Measurements from ENCODE around the gene CYTH4. TPM values are rescaled to one million over a fixed set of nuclear protein-coding genes. Genes with fewer than 3 reads are reported as not detected.

CYTH4 gene
- total and polyA plus RNA-seq, 2 experiments from 2014 or later = not detected

DNA sequence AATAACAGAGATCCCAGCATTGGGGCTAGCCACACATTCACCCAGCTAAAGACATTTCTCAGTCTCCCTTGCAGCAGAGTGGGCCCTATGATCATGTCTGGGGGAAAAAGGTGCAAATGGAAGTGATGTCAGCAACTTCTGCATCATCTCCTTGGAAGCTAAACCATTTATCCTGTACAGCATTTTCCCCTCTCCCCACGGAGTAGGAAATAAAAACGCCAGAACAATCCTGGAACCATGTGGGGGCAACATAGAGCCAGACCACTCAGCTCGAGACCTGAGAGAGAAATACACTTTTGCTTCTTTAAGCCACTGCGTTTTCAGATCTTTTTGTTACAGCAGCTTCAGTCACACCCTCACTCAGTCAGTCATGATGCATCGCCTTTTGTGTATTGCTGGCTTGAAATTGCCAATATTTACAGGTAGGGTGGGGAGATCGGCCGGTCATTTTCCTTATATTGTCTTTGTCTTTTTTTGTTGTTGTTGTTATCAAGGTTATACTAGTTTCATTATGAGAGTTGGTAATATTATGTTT, 29.1 kb upstream of the CYTH4 start:
- Histone ChIP-seq H3F3A (replicated peaks; ENCODE audit: low read depth) (no peaks in the 10 kb centered on the region), H3K27ac (ENCODE audit: low read depth) (no peak overlapping the region), H3K36me3 (ENCODE audit: insufficient read depth) (no peaks in the 10 kb centered on the region), H3K4me2 (no peak overlapping the region), H4K20me1 (replicated peaks; ENCODE audit: insufficient read depth) (no peaks in the 10 kb centered on the region), H3K27me3 (ENCODE audit: insufficient read depth) (no peaks in the 10 kb centered on the region), H3K4me3 (no peak overlapping the region), H3K9me2 (ENCODE audit: insufficient read depth) (no peaks in the 10 kb centered on the region), H2AFZ (0 out of 2 replicates have a peak overlapping the region, but pooled peaks have one; percentile 5), H3K4me1 (ENCODE audit: insufficient read depth) (peaks cover 4% of the 10 kb centered on the region; the same call in 1 of the 2 replicates), H3K79me2 (replicated peaks; ENCODE audit: insufficient read depth) (no peaks in the 10 kb centered on the region)
- DNase-seq (ENCODE audit: low spot score) (peak; percentile 36), ATAC-seq (no peak; the same call in 2 of the 3 replicates)
- Mint-ChIP-seq H3K27ac (no peak overlapping the region), H3K4me3 (no peak overlapping the region), H3K9me3 (no peaks in the 10 kb centered on the region; the same call in 2 of the 3 replicates), H3K36me3 (ENCODE audit: low read depth) (no peaks in the 10 kb centered on the region), H3K4me1 (peaks cover 16% of the 10 kb centered on the region), H3K27me3 (ENCODE audit: insufficient read depth, low read depth, poor library complexity) (peaks cover 4% of the 10 kb centered on the region)
- TF ChIP-seq EZH2 (IDR thresholded peaks at IDR 0.05; ENCODE audit: low read depth, unreplicated experiment) (no peak), STAT1 (IDR thresholded peaks at IDR 0.05; ENCODE audit: unreplicated experiment) (no peak), CREB1 (CRISPR knock-in tag; IDR thresholded peaks at IDR 0.05; ENCODE audit: low read depth) (no peak), ZNF114 (CRISPR knock-in tag; IDR thresholded peaks at IDR 0.05) (no peak)
- TF ChIP-seq, protein P1, sequence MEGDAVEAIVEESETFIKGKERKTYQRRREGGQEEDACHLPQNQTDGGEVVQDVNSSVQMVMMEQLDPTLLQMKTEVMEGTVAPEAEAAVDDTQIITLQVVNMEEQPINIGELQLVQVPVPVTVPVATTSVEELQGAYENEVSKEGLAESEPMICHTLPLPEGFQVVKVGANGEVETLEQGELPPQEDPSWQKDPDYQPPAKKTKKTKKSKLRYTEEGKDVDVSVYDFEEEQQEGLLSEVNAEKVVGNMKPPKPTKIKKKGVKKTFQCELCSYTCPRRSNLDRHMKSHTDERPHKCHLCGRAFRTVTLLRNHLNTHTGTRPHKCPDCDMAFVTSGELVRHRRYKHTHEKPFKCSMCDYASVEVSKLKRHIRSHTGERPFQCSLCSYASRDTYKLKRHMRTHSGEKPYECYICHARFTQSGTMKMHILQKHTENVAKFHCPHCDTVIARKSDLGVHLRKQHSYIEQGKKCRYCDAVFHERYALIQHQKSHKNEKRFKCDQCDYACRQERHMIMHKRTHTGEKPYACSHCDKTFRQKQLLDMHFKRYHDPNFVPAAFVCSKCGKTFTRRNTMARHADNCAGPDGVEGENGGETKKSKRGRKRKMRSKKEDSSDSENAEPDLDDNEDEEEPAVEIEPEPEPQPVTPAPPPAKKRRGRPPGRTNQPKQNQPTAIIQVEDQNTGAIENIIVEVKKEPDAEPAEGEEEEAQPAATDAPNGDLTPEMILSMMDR (conservative IDR thresholded peaks at IDR 0.05; ENCODE audit: low read depth in 2 of 2) = peak; percentile 22 to 45; a peak in 2 of 4 replicates
- TF ChIP-seq, protein P2, sequence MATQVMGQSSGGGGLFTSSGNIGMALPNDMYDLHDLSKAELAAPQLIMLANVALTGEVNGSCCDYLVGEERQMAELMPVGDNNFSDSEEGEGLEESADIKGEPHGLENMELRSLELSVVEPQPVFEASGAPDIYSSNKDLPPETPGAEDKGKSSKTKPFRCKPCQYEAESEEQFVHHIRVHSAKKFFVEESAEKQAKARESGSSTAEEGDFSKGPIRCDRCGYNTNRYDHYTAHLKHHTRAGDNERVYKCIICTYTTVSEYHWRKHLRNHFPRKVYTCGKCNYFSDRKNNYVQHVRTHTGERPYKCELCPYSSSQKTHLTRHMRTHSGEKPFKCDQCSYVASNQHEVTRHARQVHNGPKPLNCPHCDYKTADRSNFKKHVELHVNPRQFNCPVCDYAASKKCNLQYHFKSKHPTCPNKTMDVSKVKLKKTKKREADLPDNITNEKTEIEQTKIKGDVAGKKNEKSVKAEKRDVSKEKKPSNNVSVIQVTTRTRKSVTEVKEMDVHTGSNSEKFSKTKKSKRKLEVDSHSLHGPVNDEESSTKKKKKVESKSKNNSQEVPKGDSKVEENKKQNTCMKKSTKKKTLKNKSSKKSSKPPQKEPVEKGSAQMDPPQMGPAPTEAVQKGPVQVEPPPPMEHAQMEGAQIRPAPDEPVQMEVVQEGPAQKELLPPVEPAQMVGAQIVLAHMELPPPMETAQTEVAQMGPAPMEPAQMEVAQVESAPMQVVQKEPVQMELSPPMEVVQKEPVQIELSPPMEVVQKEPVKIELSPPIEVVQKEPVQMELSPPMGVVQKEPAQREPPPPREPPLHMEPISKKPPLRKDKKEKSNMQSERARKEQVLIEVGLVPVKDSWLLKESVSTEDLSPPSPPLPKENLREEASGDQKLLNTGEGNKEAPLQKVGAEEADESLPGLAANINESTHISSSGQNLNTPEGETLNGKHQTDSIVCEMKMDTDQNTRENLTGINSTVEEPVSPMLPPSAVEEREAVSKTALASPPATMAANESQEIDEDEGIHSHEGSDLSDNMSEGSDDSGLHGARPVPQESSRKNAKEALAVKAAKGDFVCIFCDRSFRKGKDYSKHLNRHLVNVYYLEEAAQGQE (IDR thresholded peaks at IDR 0.05; ENCODE audit: unreplicated experiment) = no peak

DNA sequence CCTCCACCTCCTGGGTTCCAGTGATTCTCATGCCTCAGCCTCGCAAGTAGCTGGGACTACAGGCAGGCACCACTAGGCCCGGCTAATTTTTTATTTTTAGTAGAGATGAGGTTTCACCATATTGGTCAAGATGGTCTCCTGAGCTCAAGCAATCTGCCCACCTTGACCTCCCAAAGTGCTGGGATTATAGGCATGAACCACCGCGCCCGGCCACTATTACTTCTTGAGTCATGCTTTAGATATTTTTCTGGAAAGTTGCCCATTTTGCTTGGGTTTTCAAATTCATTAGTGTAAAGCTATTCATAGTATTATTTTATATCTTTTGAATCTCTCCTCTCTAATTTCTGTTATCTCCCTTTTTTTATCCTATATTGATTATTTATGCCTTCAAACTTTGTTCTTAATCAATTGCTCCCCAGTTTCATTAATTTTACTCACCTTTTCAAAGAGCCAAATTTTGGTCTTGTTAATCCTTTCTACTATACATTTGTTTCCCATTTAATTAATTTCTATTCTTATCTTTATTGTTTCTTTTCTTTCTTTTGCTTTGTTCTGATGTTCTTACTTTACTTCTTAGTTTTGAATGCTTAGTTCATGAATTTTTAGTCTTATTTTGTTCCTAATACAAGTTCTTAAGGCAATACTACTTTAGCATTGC, 28.0 kb upstream of the CYTH4 start:
- ATAC-seq = no peak
- Histone ChIP-seq H3K4me1 (ENCODE audit: insufficient read depth) (peaks cover 14% of the 10 kb centered on the region; the same call in 1 of the 2 replicates), H3K36me3 (ENCODE audit: insufficient read depth) (no peaks in the 10 kb centered on the region), H4K20me1 (replicated peaks; ENCODE audit: insufficient read depth) (no peaks in the 10 kb centered on the region), H3K4me3 (no peak overlapping the region), H3F3A (replicated peaks; ENCODE audit: low read depth) (no peaks in the 10 kb centered on the region), H3K27ac (ENCODE audit: low read depth) (no peak overlapping the region), H2AFZ (no peak overlapping the region), H3K9me2 (ENCODE audit: insufficient read depth) (no peaks in the 10 kb centered on the region), H3K79me2 (replicated peaks; ENCODE audit: insufficient read depth) (no peaks in the 10 kb centered on the region), H3K4me2 (no peak overlapping the region), H3K27me3 (ENCODE audit: insufficient read depth) (no peaks in the 10 kb centered on the region)
- Mint-ChIP-seq H3K4me1 (peaks cover 27% of the 10 kb centered on the region), H3K27me3 (ENCODE audit: insufficient read depth, low read depth, poor library complexity) (peaks cover 8% of the 10 kb centered on the region), H3K27ac (no peak overlapping the region), H3K9me3 (no peaks in the 10 kb centered on the region; the same call in 2 of the 3 replicates), H3K4me3 (no peak overlapping the region), H3K36me3 (ENCODE audit: low read depth) (no peaks in the 10 kb centered on the region)
- no peak for DNase-seq (ENCODE audit: low spot score)
- TF ChIP-seq, protein P3, sequence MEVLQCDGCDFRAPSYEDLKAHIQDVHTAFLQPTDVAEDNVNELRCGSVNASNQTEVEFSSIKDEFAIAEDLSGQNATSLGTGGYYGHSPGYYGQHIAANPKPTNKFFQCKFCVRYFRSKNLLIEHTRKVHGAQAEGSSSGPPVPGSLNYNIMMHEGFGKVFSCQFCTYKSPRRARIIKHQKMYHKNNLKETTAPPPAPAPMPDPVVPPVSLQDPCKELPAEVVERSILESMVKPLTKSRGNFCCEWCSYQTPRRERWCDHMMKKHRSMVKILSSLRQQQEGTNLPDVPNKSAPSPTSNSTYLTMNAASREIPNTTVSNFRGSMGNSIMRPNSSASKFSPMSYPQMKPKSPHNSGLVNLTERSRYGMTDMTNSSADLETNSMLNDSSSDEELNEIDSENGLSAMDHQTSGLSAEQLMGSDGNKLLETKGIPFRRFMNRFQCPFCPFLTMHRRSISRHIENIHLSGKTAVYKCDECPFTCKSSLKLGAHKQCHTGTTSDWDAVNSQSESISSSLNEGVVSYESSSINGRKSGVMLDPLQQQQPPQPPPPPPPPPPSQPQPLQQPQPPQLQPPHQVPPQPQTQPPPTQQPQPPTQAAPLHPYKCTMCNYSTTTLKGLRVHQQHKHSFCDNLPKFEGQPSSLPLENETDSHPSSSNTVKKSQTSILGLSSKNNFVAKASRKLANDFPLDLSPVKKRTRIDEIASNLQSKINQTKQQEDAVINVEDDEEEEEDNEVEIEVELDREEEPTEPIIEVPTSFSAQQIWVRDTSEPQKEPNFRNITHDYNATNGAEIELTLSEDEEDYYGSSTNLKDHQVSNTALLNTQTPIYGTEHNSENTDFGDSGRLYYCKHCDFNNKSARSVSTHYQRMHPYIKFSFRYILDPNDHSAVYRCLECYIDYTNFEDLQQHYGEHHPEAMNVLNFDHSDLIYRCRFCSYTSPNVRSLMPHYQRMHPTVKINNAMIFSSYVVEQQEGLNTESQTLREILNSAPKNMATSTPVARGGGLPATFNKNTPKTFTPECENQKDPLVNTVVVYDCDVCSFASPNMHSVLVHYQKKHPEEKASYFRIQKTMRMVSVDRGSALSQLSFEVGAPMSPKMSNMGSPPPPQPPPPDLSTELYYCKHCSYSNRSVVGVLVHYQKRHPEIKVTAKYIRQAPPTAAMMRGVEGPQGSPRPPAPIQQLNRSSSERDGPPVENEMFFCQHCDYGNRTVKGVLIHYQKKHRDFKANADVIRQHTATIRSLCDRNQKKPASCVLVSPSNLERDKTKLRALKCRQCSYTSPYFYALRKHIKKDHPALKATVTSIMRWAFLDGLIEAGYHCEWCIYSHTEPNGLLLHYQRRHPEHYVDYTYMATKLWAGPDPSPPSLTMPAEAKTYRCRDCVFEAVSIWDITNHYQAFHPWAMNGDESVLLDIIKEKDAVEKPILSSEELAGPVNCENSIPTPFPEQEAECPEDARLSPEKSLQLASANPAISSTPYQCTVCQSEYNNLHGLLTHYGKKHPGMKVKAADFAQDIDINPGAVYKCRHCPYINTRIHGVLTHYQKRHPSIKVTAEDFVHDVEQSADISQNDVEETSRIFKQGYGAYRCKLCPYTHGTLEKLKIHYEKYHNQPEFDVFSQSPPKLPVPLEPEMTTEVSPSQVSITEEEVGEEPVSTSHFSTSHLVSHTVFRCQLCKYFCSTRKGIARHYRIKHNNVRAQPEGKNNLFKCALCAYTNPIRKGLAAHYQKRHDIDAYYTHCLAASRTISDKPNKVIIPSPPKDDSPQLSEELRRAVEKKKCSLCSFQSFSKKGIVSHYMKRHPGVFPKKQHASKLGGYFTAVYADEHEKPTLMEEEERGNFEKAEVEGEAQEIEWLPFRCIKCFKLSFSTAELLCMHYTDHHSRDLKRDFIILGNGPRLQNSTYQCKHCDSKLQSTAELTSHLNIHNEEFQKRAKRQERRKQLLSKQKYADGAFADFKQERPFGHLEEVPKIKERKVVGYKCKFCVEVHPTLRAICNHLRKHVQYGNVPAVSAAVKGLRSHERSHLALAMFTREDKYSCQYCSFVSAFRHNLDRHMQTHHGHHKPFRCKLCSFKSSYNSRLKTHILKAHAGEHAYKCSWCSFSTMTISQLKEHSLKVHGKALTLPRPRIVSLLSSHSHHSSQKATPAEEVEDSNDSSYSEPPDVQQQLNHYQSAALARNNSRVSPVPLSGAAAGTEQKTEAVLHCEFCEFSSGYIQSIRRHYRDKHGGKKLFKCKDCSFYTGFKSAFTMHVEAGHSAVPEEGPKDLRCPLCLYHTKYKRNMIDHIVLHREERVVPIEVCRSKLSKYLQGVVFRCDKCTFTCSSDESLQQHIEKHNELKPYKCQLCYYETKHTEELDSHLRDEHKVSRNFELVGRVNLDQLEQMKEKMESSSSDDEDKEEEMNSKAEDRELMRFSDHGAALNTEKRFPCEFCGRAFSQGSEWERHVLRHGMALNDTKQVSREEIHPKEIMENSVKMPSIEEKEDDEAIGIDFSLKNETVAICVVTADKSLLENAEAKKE (CRISPR knock-in tag; IDR thresholded peaks at IDR 0.05) = no peak
- TF ChIP-seq EZH2 (IDR thresholded peaks at IDR 0.05; ENCODE audit: low read depth, unreplicated experiment) (no peak), STAT1 (IDR thresholded peaks at IDR 0.05; ENCODE audit: unreplicated experiment) (no peak)

All from GM23338 (cell line).